Colonic mucosa (tissue), 4 donors: ENCODE data around the gene DNM3. TPM values are rescaled to one million over a fixed set of nuclear protein-coding genes. Genes with fewer than 3 reads are reported as not detected.

Experiments
- DNase-seq: peaks from one replicate; pipeline ENCODE4 v3.0.0-alpha.2; 2020
- H3K27ac ChIP-seq: fragments of 200-600 bp; one replicate; pipeline ENCODE4 v1.8.0; 2021
- H3K27me3 ChIP-seq: fragments of 200-600 bp; one replicate; pipeline ENCODE4 v1.8.0; 2021
- H3K36me3 ChIP-seq: fragments of 200-600 bp; one replicate; pipeline ENCODE4 v1.8.0; 2021
- H3K4me1 ChIP-seq: fragments of 200-600 bp; one replicate; pipeline ENCODE4 v1.8.0; 2021; ENCODE audit warnings: mild to moderate bottlenecking
- H3K4me3 ChIP-seq: fragments of 200-600 bp; one replicate; pipeline ENCODE4 v1.8.0; 2021
- H3K9ac ChIP-seq, 2 donors: one replicate each; pipeline ENCODE4 v1.7.0; 2013; ENCODE audit warnings: control low read depth in 2 of 2, low read depth in 2 of 2, low read length in 2 of 2
- H3K9me3 ChIP-seq: fragments of 200-600 bp; one replicate; pipeline ENCODE4 v1.8.0; 2021
- intact Hi-C: fragments of 100-400 bp; cut with DNase I; formaldehyde crosslinking; loops from one replicate; pipeline ENCODE4 v1.14.1; 2022
- total RNA-seq, 2 donors: library from RNA; stranded (reverse); fragmentation: NEBNext Ultra II Directional in 1 of 2; extraction: Animal tissue kit (Norgen Biotek cat#: 25700) in 1 of 2; gene quantifications; one replicate each; pipeline ENCODE4 v1.2.1, GENCODE V29; 2021
- TF ChIP-seq, protein P1 (sequence below): fragments of 200-600 bp; IDR thresholded peaks from one replicate; pipeline ENCODE4 v1.8.0; 2022; ENCODE audit warnings: antibody characterized with exemption, mild to moderate bottlenecking
- donor health status: healthy.
- donor health status: DM: no; HTN: no; CAD: no.
- donor health status: DM: no; HTN: no; CAD: no.

Gene DNM3
- total RNA-seq, 2 donors from 2014 or later = 1.7 to 2.6 TPM

DNA sequence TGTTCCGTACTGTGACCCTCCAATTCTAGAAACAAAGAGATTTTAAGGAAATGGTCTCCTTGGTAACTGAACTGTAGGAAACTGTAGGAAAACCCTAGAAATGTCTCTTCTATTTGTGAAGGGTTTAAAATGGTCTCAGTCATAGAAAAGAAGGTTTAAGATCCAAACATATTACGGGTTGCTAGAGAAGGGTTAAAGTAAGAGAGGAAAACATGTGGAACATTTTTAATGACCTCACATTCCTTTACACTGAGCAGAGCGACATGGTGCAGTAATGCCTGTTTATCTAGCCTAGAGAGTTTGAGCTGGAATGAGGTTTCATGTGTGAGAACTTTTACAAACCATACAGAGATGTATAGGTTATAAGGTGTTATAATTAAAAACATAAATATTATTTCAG is 542.2 kb downstream of the DNM3 start:
- Histone ChIP-seq H3K27ac (peak overlapping the region; percentile 24), H3K4me1 (no peaks in the 10 kb centered on the region), H3K9me3 (no peaks in the 10 kb centered on the region), H3K27me3 (no peaks in the 10 kb centered on the region), H3K4me3 (no peak overlapping the region), H3K36me3 (no peaks in the 10 kb centered on the region), H3K9ac (no peak overlapping the region)
- TF ChIP-seq, protein P1, sequence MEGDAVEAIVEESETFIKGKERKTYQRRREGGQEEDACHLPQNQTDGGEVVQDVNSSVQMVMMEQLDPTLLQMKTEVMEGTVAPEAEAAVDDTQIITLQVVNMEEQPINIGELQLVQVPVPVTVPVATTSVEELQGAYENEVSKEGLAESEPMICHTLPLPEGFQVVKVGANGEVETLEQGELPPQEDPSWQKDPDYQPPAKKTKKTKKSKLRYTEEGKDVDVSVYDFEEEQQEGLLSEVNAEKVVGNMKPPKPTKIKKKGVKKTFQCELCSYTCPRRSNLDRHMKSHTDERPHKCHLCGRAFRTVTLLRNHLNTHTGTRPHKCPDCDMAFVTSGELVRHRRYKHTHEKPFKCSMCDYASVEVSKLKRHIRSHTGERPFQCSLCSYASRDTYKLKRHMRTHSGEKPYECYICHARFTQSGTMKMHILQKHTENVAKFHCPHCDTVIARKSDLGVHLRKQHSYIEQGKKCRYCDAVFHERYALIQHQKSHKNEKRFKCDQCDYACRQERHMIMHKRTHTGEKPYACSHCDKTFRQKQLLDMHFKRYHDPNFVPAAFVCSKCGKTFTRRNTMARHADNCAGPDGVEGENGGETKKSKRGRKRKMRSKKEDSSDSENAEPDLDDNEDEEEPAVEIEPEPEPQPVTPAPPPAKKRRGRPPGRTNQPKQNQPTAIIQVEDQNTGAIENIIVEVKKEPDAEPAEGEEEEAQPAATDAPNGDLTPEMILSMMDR = no peak
- DNase-seq = no peak
- intact Hi-C loops = no loop called here

GRCh38 chr1:172384656-172385055 is 543.4 kb downstream of the DNM3 start:
- TF ChIP-seq, protein P1 = no peak
- Histone ChIP-seq H3K9ac (no peak overlapping the region), H3K27me3 (no peaks in the 10 kb centered on the region), H3K36me3 (no peaks in the 10 kb centered on the region), H3K9me3 (no peaks in the 10 kb centered on the region), H3K4me1 (no peaks in the 10 kb centered on the region), H3K27ac (no peak overlapping the region), H3K4me3 (no peak overlapping the region)
- intact Hi-C loops = no loop called here
- DNase-seq = no peak

- Histone ChIP-seq H3K36me3 (no peaks in the 10 kb centered on the region), H3K4me3 (no peak overlapping the region), H3K4me1 (no peaks in the 10 kb centered on the region), H3K9me3 (no peaks in the 10 kb centered on the region), H3K27me3 (no peaks in the 10 kb centered on the region), H3K27ac (no peak overlapping the region), H3K9ac (no peak overlapping the region)
- no peak for DNase-seq
- intact Hi-C loops = no loop called here
- TF ChIP-seq, protein P1 = no peak
Observed at GRCh38 chr1:172386046-172386445, 544.7 kb downstream of the DNM3 start.

- Histone ChIP-seq H3K9ac (no peak overlapping the region), H3K36me3 (no peaks in the 10 kb centered on the region), H3K9me3 (no peaks in the 10 kb centered on the region), H3K27ac (no peak overlapping the region), H3K4me3 (no peak overlapping the region), H3K4me1 (no peaks in the 10 kb centered on the region), H3K27me3 (no peaks in the 10 kb centered on the region)
- TF ChIP-seq, protein P1 = no peak
- intact Hi-C loops = no loop called here
- DNase-seq = no peak
Observed at GRCh38 chr1:172388490-172388889, 547.2 kb downstream of the DNM3 start.

DNA sequence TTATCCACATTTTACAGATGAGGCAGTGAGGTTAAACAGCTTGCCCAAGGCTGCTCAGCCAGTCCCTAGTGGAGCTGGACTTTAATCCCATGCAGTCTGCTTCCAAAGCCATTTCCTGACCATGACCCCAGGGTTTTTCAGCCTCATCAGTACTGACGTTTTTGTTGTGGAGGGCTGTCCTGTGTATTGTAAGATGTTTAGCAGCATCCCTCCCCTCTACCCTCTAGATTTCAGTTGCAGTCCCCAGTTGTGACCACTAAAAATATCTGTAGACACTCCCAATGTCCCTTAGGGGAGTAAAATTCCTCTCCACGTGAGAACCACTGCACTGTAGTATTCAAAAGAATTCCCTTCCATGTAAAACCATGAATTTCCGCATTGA is 549.0 kb downstream of the DNM3 start:
- H3K4me3 ChIP-seq = no peak overlapping the region
- TF ChIP-seq, protein P1 = no peak
- H3K36me3 ChIP-seq = no peaks in the 10 kb centered on the region
- peak overlapping the region; percentile 33 for H3K27ac ChIP-seq
- H3K9ac ChIP-seq = no peak overlapping the region
- H3K27me3 ChIP-seq = no peaks in the 10 kb centered on the region
- intact Hi-C loops = no loop called here
- H3K4me1 ChIP-seq = no peaks in the 10 kb centered on the region
- DNase-seq = no peak
- no peaks in the 10 kb centered on the region for H3K9me3 ChIP-seq
